ENCODE measurements around the gene SAGE1. TPM values are rescaled to one million over a fixed set of nuclear protein-coding genes. Genes with fewer than 3 reads are reported as not detected.

The SAGE1 gene
- total RNA-seq, 1 experiment from 2014 or later: not detected

- no peak for TF ChIP-seq POLR2AphosphoS5 (IDR thresholded peaks at IDR 0.05; ENCODE audit: low read depth, low read length)
- TF ChIP-seq RAD21 (IDR thresholded peaks at IDR 0.05; ENCODE audit: low read depth): no peak
These were observed 3.4 kb upstream of the SAGE1 start (continued) for GRCh38 chrX:135890087-135890585.

- DNase-seq (ENCODE audit: low read depth, low spot score) (no peak), ATAC-seq (no peak)
- Histone ChIP-seq H3K9me2 (ENCODE audit: insufficient read depth) (no peaks in the 10 kb centered on the region), H3K36me3 (ENCODE audit: control insufficient read depth in 1 of 2, insufficient read depth in 2 of 2, low read length in 2 of 2) (no peaks in the 10 kb centered on the region), H3K9me3 (ENCODE audit: control insufficient read depth in 1 of 2, insufficient read depth in 1 of 2, low read depth in 1 of 2, low read length in 2 of 2) (no peaks in the 10 kb centered on the region), H3K4me3 (replicated peaks in 1 of 2; ENCODE audit: low read depth in 1 of 2, low read length in 2 of 2) (no peak overlapping the region), H4K20me1 (ENCODE audit: insufficient read depth) (no peaks in the 10 kb centered on the region), H3K4me1 (ENCODE audit: control insufficient read depth in 1 of 2, insufficient read depth in 2 of 2, low read length in 2 of 2) (no peaks in the 10 kb centered on the region), H3K4me2 (ENCODE audit: low read length) (no peak overlapping the region), H2AFZ (ENCODE audit: low read depth, low read length, poor library complexity, severe bottlenecking) (no peak overlapping the region), H3K9ac (ENCODE audit: low read length) (no peak overlapping the region), H3K27me3 (ENCODE audit: insufficient read depth, low read length) (no peaks in the 10 kb centered on the region), H3K79me2 (ENCODE audit: insufficient read depth, low read length) (no peaks in the 10 kb centered on the region), H3K27ac (ENCODE audit: low read depth, low read length) (no peak overlapping the region)
- POLR2A ChIA-PET: no interaction called here
- CTCF ChIA-PET: interaction anchor here (0.8 kb wide), 1 partner anchor 153 kb away, joined by 3 read pairs; no protein-coding TSS in a partner anchor
- RAD21 ChIA-PET (ENCODE audit: low non-redundant PET in 1 of 2, low total read pairs in 2 of 2, uncharacterized antibody in 2 of 2, unreplicated experiment in 2 of 2): no interaction called here
- intact Hi-C loops (cut with micrococcal nuclease): no loop called here
- TF ChIP-seq POLR2AphosphoS5 (IDR thresholded peaks at IDR 0.05; ENCODE audit: low read depth, low read length): no peak
- TF ChIP-seq FOSL1 (IDR thresholded peaks at IDR 0.05; ENCODE audit: low read depth): no peak
- no peak for TF ChIP-seq CTCF (IDR thresholded peaks at IDR 0.05 in 2 of 3, conservative IDR thresholded peaks at IDR 0.05 in 1 of 3; ENCODE audit: borderline replicate concordance in 1 of 3, insufficient read depth in 1 of 3, low read depth in 2 of 3, low read length in 2 of 3)
- no peak for TF ChIP-seq YY1 (IDR thresholded peaks at IDR 0.05; ENCODE audit: extremely low read depth, insufficient replicate concordance, low read depth, low read length)
- no peak for TF ChIP-seq EZH2 (IDR thresholded peaks at IDR 0.05)
- no peak for TF ChIP-seq SIN3A (IDR thresholded peaks at IDR 0.05; ENCODE audit: low read depth)
- TF ChIP-seq ELF1 (IDR thresholded peaks at IDR 0.05; ENCODE audit: borderline replicate concordance, low read depth): no peak
- TF ChIP-seq TCF7L2 (IDR thresholded peaks at IDR 0.05; ENCODE audit: borderline replicate concordance, extremely low read depth, insufficient read depth, insufficient read length): no peak
- TF ChIP-seq RAD21 (IDR thresholded peaks at IDR 0.05; ENCODE audit: low read depth): no peak
- TF ChIP-seq CEBPB (IDR thresholded peaks at IDR 0.05; ENCODE audit: low read depth): no peak
- TF ChIP-seq ZNF274 (IDR thresholded peaks at IDR 0.05; ENCODE audit: low read depth, low read length): no peak
- TF ChIP-seq REST (IDR thresholded peaks at IDR 0.05; ENCODE audit: low read depth): no peak
- TF ChIP-seq ZFX (IDR thresholded peaks at IDR 0.05): no peak
- no peak for TF ChIP-seq CBX3 (IDR thresholded peaks at IDR 0.05; ENCODE audit: low read depth)
- no TSS peak for BruUV-seq (replicated peaks)
These were observed 735 bp upstream of the SAGE1 start for GRCh38 chrX:135892781-135893180.

Data from HCT116 (cell line).